Brain microvascular endothelial cell (primary cell): Measurements from ENCODE around the gene IGSF21.

Source experiments
- DNase-seq: peaks from one replicate; pipeline ENCODE4 v3.0.0-alpha.2; 2020
- H3K27ac ChIP-seq: fragments of 250-450 bp; sonication (Bioruptor Pico); 2 replicates; pipeline ENCODE4 v1.5.1; 2020; ENCODE audit warnings: mild to moderate bottlenecking, moderate library complexity
- H3K27me3 ChIP-seq: fragments of 250-450 bp; sonication (Bioruptor Pico); replicated peaks from 2 replicates; pipeline ENCODE4 v1.5.1; 2020; ENCODE audit warnings: mild to moderate bottlenecking
- H3K36me3 ChIP-seq: fragments of 250-450 bp; sonication (Bioruptor Pico); replicated peaks from 2 replicates; pipeline ENCODE4 v1.5.1; 2020; ENCODE audit warnings: mild to moderate bottlenecking
- H3K4me3 ChIP-seq: 2 replicates; pipeline ENCODE4 v1.5.1; 2011; ENCODE audit warnings: low read depth, mild to moderate bottlenecking, control low read depth, low read length, moderate library complexity
- CTCF ChIP-seq: IDR thresholded peaks from 2 replicates; pipeline ENCODE4 v1.5.1; 2011; ENCODE audit warnings: low read depth, mild to moderate bottlenecking, moderate library complexity, low read length, control low read depth, inconsistent platforms; ENCODE audit errors: missing control alignments
- in situ Hi-C: cut with HindIII; loops from 2 replicates; pipeline ENCODE4 v1.10.0; 2017; ENCODE audit warnings: low sequenced_read_pairs, low pct_ligation_motif_present

The IGSF21 gene

GRCh38 chr1:18121072-18121820, 13.6 kb downstream of the IGSF21 start:
- H3K4me3 ChIP-seq, result no peak overlapping the region
- H3K36me3 ChIP-seq, result no peaks in the 10 kb centered on the region
- no peak overlapping the region for H3K27ac ChIP-seq
- H3K27me3 ChIP-seq, result no peaks in the 10 kb centered on the region
- no peak for DNase-seq
- TF ChIP-seq CTCF, result no peak
- in situ Hi-C loops, result no loop called here

- no peak for TF ChIP-seq CTCF
- no peaks in the 10 kb centered on the region for H3K36me3 ChIP-seq
- no peak overlapping the region for H3K4me3 ChIP-seq
- in situ Hi-C loops, result no loop called here
- no peak overlapping the region for H3K27ac ChIP-seq
- H3K27me3 ChIP-seq, result no peaks in the 10 kb centered on the region
- no peak for DNase-seq
These were observed 15.9 kb downstream of the IGSF21 start for GRCh38 chr1:18123467-18123992.

- Histone ChIP-seq H3K36me3 (no peaks in the 10 kb centered on the region), H3K27me3 (no peaks in the 10 kb centered on the region), H3K4me3 (no peak overlapping the region), H3K27ac (no peak overlapping the region)
- in situ Hi-C loops, result no loop called here
- no peak for TF ChIP-seq CTCF
- no peak for DNase-seq
These were observed 17.4 kb downstream of the IGSF21 start for GRCh38 chr1:18124977-18125376.

GRCh38 chr1:18126616-18127015, 19.0 kb downstream of the IGSF21 start:
- Histone ChIP-seq H3K36me3 (no peaks in the 10 kb centered on the region), H3K4me3 (no peak overlapping the region), H3K27ac (no peak overlapping the region), H3K27me3 (no peaks in the 10 kb centered on the region)
- no peak for DNase-seq
- TF ChIP-seq CTCF, result no peak
- in situ Hi-C loops, result no loop called here

GRCh38 chr1:18128298-18128697, 20.7 kb downstream of the IGSF21 start:
- TF ChIP-seq CTCF, result no peak
- no peak overlapping the region for H3K27ac ChIP-seq
- H3K36me3 ChIP-seq, result no peaks in the 10 kb centered on the region
- no peaks in the 10 kb centered on the region for H3K27me3 ChIP-seq
- no peak overlapping the region for H3K4me3 ChIP-seq
- no peak for DNase-seq
- in situ Hi-C loops, result no loop called here

- in situ Hi-C loops, result no loop called here
- H3K4me3 ChIP-seq, result no peak overlapping the region
- DNase-seq, result no peak
- H3K36me3 ChIP-seq, result no peaks in the 10 kb centered on the region
- H3K27me3 ChIP-seq, result no peaks in the 10 kb centered on the region
- no peak for TF ChIP-seq CTCF
- H3K27ac ChIP-seq, result no peak overlapping the region
These were observed 22.8 kb downstream of the IGSF21 start for GRCh38 chr1:18130356-18130755.
